DMS53 (cell line): ENCODE measurements around the gene PABPN1L.

Source experiments
- DNase-seq: peaks from one replicate; lab custom pipeline; 2025; lab: John Stamatoyannopoulos, UW

PABPN1L gene

GRCh38 chr16:88868974-88869672 lies 2.7 kb upstream of the PABPN1L start:
- DNase-seq: no peak

GRCh38 chr16:88867581-88868246 lies 1.3 kb upstream of the PABPN1L start:
- peak; percentile 46 for DNase-seq

- peak; percentile 16 for DNase-seq
Observed at GRCh38 chr16:88865742-88866141, 718 bp downstream of the PABPN1L start.

GRCh38 chr16:88865310-88865709 lies 1.1 kb downstream of the PABPN1L start:
- no peak for DNase-seq

- DNase-seq: no peak
Observed at GRCh38 chr16:88864521-88864920, 1.9 kb downstream of the PABPN1L start.

GRCh38 chr16:88864099-88864498 lies 2.4 kb downstream of the PABPN1L start:
- no peak for DNase-seq

GRCh38 chr16:88863426-88863825 lies 3.0 kb downstream of the PABPN1L start:
- DNase-seq: no peak

- DNase-seq: no peak
Observed at GRCh38 chr16:88862968-88863367, 3.5 kb downstream of the PABPN1L start.

- no peak for DNase-seq
Observed at GRCh38 chr16:88861359-88861758, 5.1 kb downstream of the PABPN1L start.

GRCh38 chr16:88859381-88860091 lies 6.9 kb downstream of the PABPN1L start:
- DNase-seq: no peak

- peak; percentile 76 for DNase-seq
Observed at GRCh38 chr16:88857728-88858339, 8.6 kb downstream of the PABPN1L start.

- peak; percentile 97 for DNase-seq
Observed at GRCh38 chr16:88856828-88857727, 9.4 kb downstream of the PABPN1L start, which contains the start of the genes GALNS and TRAPPC2L. Gene GALNS, minus strand, starts transcription at chr16:88856947. Its CDS starts 70 bp downstream, at chr16:88856877. Gene TRAPPC2L, plus strand, starts transcription at chr16:88857127. Its CDS starts 24 bp downstream, at chr16:88857151.

GRCh38 chr16:88856122-88856827 lies 10.2 kb downstream of the PABPN1L start:
- peak; percentile 38 for DNase-seq

GRCh38 chr16:88855736-88856121 lies 10.7 kb downstream of the PABPN1L start:
- DNase-seq: no peak

GRCh38 chr16:88855176-88855575 lies 11.3 kb downstream of the PABPN1L start:
- no peak for DNase-seq

GRCh38 chr16:88854306-88855111 lies 12.0 kb downstream of the PABPN1L start:
- no peak for DNase-seq

GRCh38 chr16:88853325-88853941 lies 13.0 kb downstream of the PABPN1L start:
- DNase-seq: no peak

- DNase-seq: no peak
Observed at GRCh38 chr16:88851616-88852015, 14.8 kb downstream of the PABPN1L start.

GRCh38 chr16:88850531-88851199 lies 15.8 kb downstream of the PABPN1L start:
- DNase-seq: no peak
